Lung (tissue), 12 donors: Measurements from ENCODE around the gene PACSIN1. TPM values are rescaled to one million over a fixed set of nuclear protein-coding genes. Genes with fewer than 3 reads are reported as not detected.
A peak's percentile ranks its signal among the peaks of the same experiment; 100 is the strongest.

Experiments
- ATAC-seq: fragments of 200-7000 bp; cut with Tn5 transposase; one replicate; pipeline ENCODE4 v1.9.1; 2020; ENCODE audit warnings: moderate number of reproducible peaks; ENCODE audit not compliant: insufficient read depth, low FRiP score
- DNase-seq, 3 donors: peaks; one replicate each; pipeline ENCODE4 v3.0.0-alpha.2; 2013 to 2017
- H3K27ac ChIP-seq, 2 donors: one replicate each; pipeline ENCODE4 v1.5.1; 2013; ENCODE audit warnings: mild to moderate bottlenecking in 2 of 2, moderate library complexity in 2 of 2, control low read depth in 1 of 2, inconsistent platforms in 1 of 2, low read depth in 1 of 2, low read length in 1 of 2
- H3K27me3 ChIP-seq, 3 donors: one replicate each; pipeline ENCODE4 v1.5.1; 2013; ENCODE audit warnings: low read length in 2 of 3; ENCODE audit not compliant: control insufficient read depth in 3 of 3, insufficient read depth in 3 of 3
- H3K36me3 ChIP-seq, 4 donors: one replicate each; pipeline ENCODE4 v1.5.1; 2013; ENCODE audit warnings: low read length in 4 of 4, mild to moderate bottlenecking in 1 of 4, moderate library complexity in 1 of 4; ENCODE audit not compliant: control insufficient read depth in 4 of 4, insufficient read depth in 4 of 4
- H3K4me1 ChIP-seq, 5 donors: one replicate each; pipeline ENCODE4 v1.5.1; 2013; ENCODE audit warnings: low read length in 5 of 5, mild to moderate bottlenecking in 2 of 5, moderate library complexity in 1 of 5; ENCODE audit not compliant: control insufficient read depth in 5 of 5, insufficient read depth in 5 of 5
- H3K4me3 ChIP-seq: one replicate; pipeline ENCODE4 v1.5.1; 2013; ENCODE audit warnings: mild to moderate bottlenecking, control low read depth, moderate library complexity
- H3K9ac ChIP-seq, 2 donors: one replicate each; pipeline ENCODE4 v1.5.1; 2013; ENCODE audit warnings: low read length in 2 of 2, control low read depth in 1 of 2; ENCODE audit not compliant: insufficient read depth in 1 of 2
- H3K9me3 ChIP-seq, 4 donors: one replicate each; pipeline ENCODE4 v1.5.1; 2013; ENCODE audit warnings: low read length in 3 of 4, mild to moderate bottlenecking in 1 of 4, moderate library complexity in 1 of 4; ENCODE audit not compliant: control insufficient read depth in 4 of 4, insufficient read depth in 3 of 4
- CTCF ChIP-seq: IDR thresholded peaks from 2 replicates; pipeline ENCODE4 v1.5.1; 2012; ENCODE audit warnings: mild to moderate bottlenecking; ENCODE audit errors: control extremely low read depth, extremely low read depth
- WGBS, 2 donors: extraction: QIAGEN DNeasy Blood & Tissue Kit; methylation state at CpG; one replicate each; pipeline ENCODE4 v1.1.7; 2013; 5-methylcytosine and 5-hydroxymethylcytosine counted together
- polyA plus RNA-seq, 2 donors: library from polyadenylated mRNA; stranded (reverse); fragments of 200-250 nt; gene quantifications; one replicate each; pipeline ENCODE4 v1.2.1, GENCODE V29; 2013
- total RNA-seq, 2 donors: library from RNA; depleted of rRNA in 1 of 2; stranded (reverse); fragments of >200 nt in 1 of 2; gene quantifications; one replicate each; pipeline ENCODE4 v1.2.1, GENCODE V29; 2014 to 2021
- donor health status: control.
- donor health status: control.
- donor health status: Bipolar disorder and iron deficiency.
- donor health status: healthy.
- donor health status: DM: yes; HTN: yes; CAD: no.

Gene PACSIN1
- total and polyA plus RNA-seq, 4 donors: 0.02 to 0.17 (median 0.12) TPM

- DNase-seq (no peak), ATAC-seq (no peak)
- H3K36me3 ChIP-seq: no peaks in the 10 kb centered on the region
- H3K4me3 ChIP-seq: no peak overlapping the region
- H3K9me3 ChIP-seq: peaks cover 0 to 3% (median 0%) of the 10 kb centered on the region in 4 donors
- H3K27ac ChIP-seq: no peak overlapping the region
- no peak for TF ChIP-seq CTCF
- H3K27me3 ChIP-seq: no peaks in the 10 kb centered on the region
- whole genome bisulfite sequencing, 2 donors: 95 to 100% methylated on average over 2 of the region's 2 CpGs
- no peak overlapping the region for H3K9ac ChIP-seq
- H3K4me1 ChIP-seq: peaks cover 0 to 8% (median 0%) of the 10 kb centered on the region in 5 donors
These were observed 95.3 kb downstream of the PACSIN1 start for GRCh38 chr6:34561227-34561530.

- WGBS, 2 donors: 89 to 92% methylated on average over 10 of the region's 10 CpGs
These were observed 96.5 kb downstream of the PACSIN1 start for GRCh38 chr6:34562350-34562749.

GRCh38 chr6:34562861-34563512 is 97.1 kb downstream of the PACSIN1 start:
- ATAC-seq: no peak
- H3K9me3 ChIP-seq: peaks cover 0 to 3% (median 0%) of the 10 kb centered on the region in 4 donors
- no peak overlapping the region for H3K9ac ChIP-seq
- H3K36me3 ChIP-seq: no peaks in the 10 kb centered on the region
- H3K27ac ChIP-seq: no peak overlapping the region
- H3K27me3 ChIP-seq: no peaks in the 10 kb centered on the region
- H3K4me3 ChIP-seq: no peak overlapping the region
- H3K4me1 ChIP-seq: peaks cover 0 to 8% (median 0%) of the 10 kb centered on the region in 5 donors
- peak in 1 of 3 donors; percentile 16 for DNase-seq
- 67 to 85% methylated on average over 14 to 15 of the region's 15 CpGs for WGBS, 2 donors
- no peak for TF ChIP-seq CTCF

More at GRCh38 chr6:34562350-34562749, 96.5 kb downstream of the PACSIN1 start:
- no peak for ATAC-seq
- Histone ChIP-seq H3K36me3 (no peaks in the 10 kb centered on the region), H3K9ac (no peak overlapping the region), H3K4me3 (no peak overlapping the region), H3K27ac (no peak overlapping the region), H3K9me3 (peaks cover 0 to 3% (median 0%) of the 10 kb centered on the region in 4 donors), H3K4me1 (peaks cover 0 to 8% (median 0%) of the 10 kb centered on the region in 5 donors), H3K27me3 (no peaks in the 10 kb centered on the region)
- no peak for DNase-seq
- TF ChIP-seq CTCF: no peak

GRCh38 chr6:34563513-34563870 is 97.6 kb downstream of the PACSIN1 start:
- Histone ChIP-seq H3K9ac (no peak overlapping the region), H3K27ac (no peak overlapping the region), H3K4me3 (no peak overlapping the region), H3K4me1 (peaks cover 0 to 8% (median 0%) of the 10 kb centered on the region in 5 donors), H3K9me3 (peaks cover 0 to 3% (median 0%) of the 10 kb centered on the region in 4 donors), H3K27me3 (no peaks in the 10 kb centered on the region), H3K36me3 (no peaks in the 10 kb centered on the region)
- no peak for TF ChIP-seq CTCF
- 66 to 88% methylated on average over 7 of the region's 7 CpGs for WGBS, 2 donors
- DNase-seq: no peak
- ATAC-seq: no peak
